Subcutaneous adipose tissue (tissue), 4 donors: ENCODE data around the gene KRTAP1-3. TPM values are rescaled to one million over a fixed set of nuclear protein-coding genes. Genes with fewer than 3 reads are reported as not detected.

Source experiments
- CTCF ChIP-seq: fragments of 450-650 bp; IDR thresholded peaks from one replicate; pipeline ENCODE4 v1.5.1; 2016; ENCODE audit warnings: low read depth, mild to moderate bottlenecking, control low read depth, antibody characterized with exemption, moderate library complexity
- total RNA-seq, 4 donors: library from RNA; depleted of rRNA; stranded (reverse); fragments of >200 nt; gene quantifications; one replicate each; pipeline ENCODE4 v1.1.0, GENCODE V29; 2016

Gene KRTAP1-3
- total RNA-seq, 4 donors from 2014 or later, result not detected

- no peak for TF ChIP-seq CTCF
Measured at GRCh38 chr17:41069031-41069430, 34.4 kb upstream of the KRTAP1-3 start.

- no peak for TF ChIP-seq CTCF
Measured at GRCh38 chr17:41067281-41067680, 32.6 kb upstream of the KRTAP1-3 start.

- no peak for TF ChIP-seq CTCF
Measured at GRCh38 chr17:41065829-41066624, 31.4 kb upstream of the KRTAP1-3 start, which contains the start of gene KRTAP2-4. Gene KRTAP2-4 (minus strand): TSS chr17:41065879. CDS start chr17:41065845, 34 bp downstream.

GRCh38 chr17:41064301-41064700, 29.6 kb upstream of the KRTAP1-3 start:
- no peak for TF ChIP-seq CTCF

- TF ChIP-seq CTCF, result no peak
Measured at GRCh38 chr17:41063449-41063848, 28.8 kb upstream of the KRTAP1-3 start.

- no peak for TF ChIP-seq CTCF
Measured at GRCh38 chr17:41061964-41062363, 27.3 kb upstream of the KRTAP1-3 start.

- TF ChIP-seq CTCF, result no peak
Measured at GRCh38 chr17:41060052-41060604, 25.5 kb upstream of the KRTAP1-3 start, which contains the start of gene KRTAP2-3. Gene KRTAP2-3 (minus strand): TSS chr17:41060114. CDS start chr17:41060050, 64 bp downstream.
